Right atrium auricular region (tissue), 2 donors: ENCODE data around the gene CDK5RAP1. TPM values are rescaled to one million over a fixed set of nuclear protein-coding genes. Genes with fewer than 3 reads are reported as not detected.

Experiments used
- DNase-seq: peaks from one replicate; pipeline ENCODE4 v3.0.0-alpha.2; 2019; ENCODE audit warnings: low spot score
- H3K27ac ChIP-seq, 2 donors: fragments of 200-600 bp; sonication (generic); 1 replicate in 1 of 2; 2 replicates in 1 of 2; pipeline ENCODE4 v1.5.1; 2016 to 2019
- H3K27me3 ChIP-seq, 2 donors: fragments of 200-600 bp; sonication (generic); one replicate each; pipeline versions ENCODE4 v1.5.1 to v1.6.0; 2017 to 2019
- H3K36me3 ChIP-seq: fragments of 200-600 bp; sonication (generic); one replicate; pipeline ENCODE4 v1.5.1; 2016
- H3K4me1 ChIP-seq, 2 donors: fragments of 200-600 bp; sonication (generic); one replicate each; pipeline versions ENCODE4 v1.5.1 to v1.6.0; 2017 to 2019
- H3K4me3 ChIP-seq, 2 donors: fragments of 200-600 bp; sonication (generic); 1 replicate in 1 of 2; 2 replicates in 1 of 2; pipeline ENCODE4 v1.5.1; 2017 to 2019; ENCODE audit warnings: mild to moderate bottlenecking in 1 of 2, moderate library complexity in 1 of 2
- H3K9me3 ChIP-seq, 2 donors: fragments of 200-600 bp; sonication (generic); one replicate each; pipeline ENCODE4 v1.5.1; 2019
- CTCF ChIP-seq, 2 donors: fragments of 200-600 bp; sonication (generic); IDR thresholded peaks; one replicate each; pipeline ENCODE4 v1.5.1; 2019; ENCODE audit warnings: antibody characterized with exemption in 2 of 2
- total RNA-seq, 2 donors: library from RNA; depleted of rRNA; stranded (reverse); fragments of >200 nt; gene quantifications; one replicate each; pipeline ENCODE4 v1.1.0, GENCODE V29; 2016

Gene CDK5RAP1
- total RNA-seq, 2 donors from 2014 or later, result 13.9 to 22.8 TPM

- TF ChIP-seq CTCF (IDR thresholded peaks at IDR 0.05), result no peak
- no peaks in the 10 kb centered on the region for H3K9me3 ChIP-seq
- H3K4me3 ChIP-seq, result no peak overlapping the region
- H3K27me3 ChIP-seq, result no peaks in the 10 kb centered on the region
- no peak overlapping the region for H3K27ac ChIP-seq
- no peaks in the 10 kb centered on the region for H3K4me1 ChIP-seq
- no peak for DNase-seq
- H3K36me3 ChIP-seq, result no peaks in the 10 kb centered on the region
Observed at GRCh38 chr20:33313686-33314314, 87.5 kb downstream of the CDK5RAP1 start.

- Histone ChIP-seq H3K27ac (no peak overlapping the region), H3K4me3 (no peak overlapping the region), H3K9me3 (no peaks in the 10 kb centered on the region), H3K4me1 (no peaks in the 10 kb centered on the region), H3K36me3 (no peaks in the 10 kb centered on the region), H3K27me3 (no peaks in the 10 kb centered on the region)
- DNase-seq, result no peak
- TF ChIP-seq CTCF (IDR thresholded peaks at IDR 0.05), result no peak
Observed at GRCh38 chr20:33312583-33312982, 88.7 kb downstream of the CDK5RAP1 start.

DNA sequence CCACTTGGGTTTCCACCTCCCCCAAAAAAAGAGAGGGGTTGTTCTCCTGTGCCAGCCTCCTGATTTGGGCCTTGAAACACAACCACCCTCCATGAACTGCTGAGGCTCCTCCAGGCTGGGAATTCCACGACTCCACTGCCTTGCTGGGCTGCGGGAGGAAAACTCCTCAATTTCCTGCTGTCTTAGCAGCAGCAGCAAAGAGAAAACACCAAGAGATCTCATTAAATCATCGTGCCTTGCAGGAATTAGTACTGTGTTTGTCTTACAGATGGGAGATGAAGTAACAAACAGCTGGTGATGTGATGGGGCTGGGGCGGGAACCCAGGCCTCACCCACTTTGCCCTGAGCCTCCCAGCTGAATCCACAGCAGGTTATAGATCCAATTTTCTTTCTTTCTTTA is 89.3 kb downstream of the CDK5RAP1 start:
- no peaks in the 10 kb centered on the region for H3K4me1 ChIP-seq
- no peak overlapping the region for H3K27ac ChIP-seq

GRCh38 chr20:33311011-33311410 is 90.3 kb downstream of the CDK5RAP1 start:
- Histone ChIP-seq H3K9me3 (no peaks in the 10 kb centered on the region), H3K27ac (no peak overlapping the region), H3K4me3 (no peak overlapping the region), H3K4me1 (no peaks in the 10 kb centered on the region), H3K27me3 (no peaks in the 10 kb centered on the region), H3K36me3 (no peaks in the 10 kb centered on the region)
- TF ChIP-seq CTCF (IDR thresholded peaks at IDR 0.05), result no peak
- DNase-seq, result no peak

More for the DNA sequence above, 89.3 kb downstream of the CDK5RAP1 start:
- no peak for DNase-seq
- Histone ChIP-seq H3K4me3 (no peak overlapping the region), H3K9me3 (no peaks in the 10 kb centered on the region), H3K36me3 (no peaks in the 10 kb centered on the region), H3K27me3 (no peaks in the 10 kb centered on the region)
- TF ChIP-seq CTCF (IDR thresholded peaks at IDR 0.05), result no peak

DNA sequence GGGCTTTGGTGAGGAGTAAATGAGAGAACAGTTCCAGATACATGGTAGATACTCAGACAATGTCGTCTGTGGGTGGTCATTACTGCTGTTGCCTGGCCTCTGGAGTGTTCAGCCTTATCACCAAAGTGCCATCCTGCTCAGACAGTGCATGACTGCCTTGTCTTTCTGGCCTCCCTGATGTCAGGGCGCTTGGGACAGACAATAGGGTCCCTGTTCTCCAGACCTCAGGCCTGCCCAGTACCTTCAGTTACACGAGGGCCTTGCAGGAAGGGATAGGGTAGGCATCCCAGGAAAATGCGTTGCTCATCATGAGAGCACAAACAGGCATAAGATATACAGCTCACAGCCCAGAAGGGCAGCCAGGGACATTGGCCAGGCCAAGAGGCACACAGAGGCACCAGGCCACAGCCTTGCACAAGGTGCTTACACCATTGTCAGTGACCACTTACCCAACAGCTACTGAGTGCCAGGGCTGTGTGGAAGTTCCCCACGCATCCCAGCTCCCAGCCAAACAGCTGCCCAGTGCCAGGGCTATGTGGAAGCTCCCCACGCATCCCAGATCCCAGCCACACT is 90.9 kb downstream of the CDK5RAP1 start:
- no peak for DNase-seq

More for the DNA sequence above, 90.9 kb downstream of the CDK5RAP1 start:
- Histone ChIP-seq H3K36me3 (no peaks in the 10 kb centered on the region), H3K27ac (no peak overlapping the region), H3K27me3 (no peaks in the 10 kb centered on the region), H3K4me1 (no peaks in the 10 kb centered on the region), H3K4me3 (no peak overlapping the region), H3K9me3 (no peaks in the 10 kb centered on the region)
- TF ChIP-seq CTCF (IDR thresholded peaks at IDR 0.05), result no peak
